ENCODE results near the gene CBX5. TPM values are rescaled to one million over a fixed set of nuclear protein-coding genes. Genes with fewer than 3 reads are reported as not detected.
"Not testable (repeated sequence)": the region's sequence is repeated elsewhere in the genome, so short reads cannot be mapped to it uniquely, and the experiment has no call there.

Gene CBX5
- total and polyA plus RNA-seq, 9 of the 15 experiments (the other 6 are each of a cell fraction or from before 2014, with no cell fraction given) = 32.6 to 102 (median 59.2) TPM

GRCh38 chr12:54321363-54321762 lies 41.4 kb upstream of the CBX5 start:
- no peak overlapping the region for H3K9ac ChIP-seq (ENCODE audit: insufficient read depth in 1 of 2, low read depth in 2 of 2, low read length in 2 of 2)
- peaks cover 25% of the 10 kb centered on the region for H3K79me2 ChIP-seq (ENCODE audit: control insufficient read depth, insufficient read depth, low read length)
- H3K9me1 ChIP-seq (ENCODE audit: control insufficient read depth, insufficient read depth, low read length) = no peaks in the 10 kb centered on the region
- FAIRE-seq = no peak
- H3K4me1 ChIP-seq (replicated peaks in 1 of 2; ENCODE audit: control insufficient read depth in 2 of 2, insufficient read depth in 2 of 2, low read length in 2 of 2) = peaks cover 9 to 36% of the 10 kb centered on the region in 2 experiments; a peak in 4 of 5 replicates
- TF ChIP-seq BRF1 (IDR thresholded peaks at IDR 0.05; ENCODE audit: borderline replicate concordance, extremely low read depth, insufficient read length) = no peak
- TF ChIP-seq KDM1A (IDR thresholded peaks at IDR 0.05) = peak; percentile 45 to 66; a peak in 2 of 4 replicates
- 0 out of 2 replicates have a peak, but pooled peaks have one; percentile 34 for TF ChIP-seq SMARCA5 (IDR thresholded peaks at IDR 0.05)
- TF ChIP-seq BCOR (IDR thresholded peaks at IDR 0.05) = peak; percentile 89
- no peak for TF ChIP-seq ZNF699 (CRISPR knock-in tag; IDR thresholded peaks at IDR 0.05; ENCODE audit: insufficient replicate concordance)
- peak; percentile 88 for TF ChIP-seq RBM25 (IDR thresholded peaks at IDR 0.05; ENCODE audit: low read depth, low read length, severe bottlenecking)
- in situ Hi-C loops (cut with MboI) (no loop called here), intact Hi-C loops (cut with micrococcal nuclease) (no loop called here)
- no peak overlapping the region; the same call in 2 of the 3 replicates for H3K27ac ChIP-seq (ENCODE audit: extremely low read depth, low read depth, low read length)
- BruUV-seq (replicated peaks) = no TSS peak
- WGBS (ENCODE audit: insufficient coverage, low coverage, missing lambda C conversion rate) = 81% methylated on average over 5 of the region's 5 CpGs
- CTCF ChIA-PET (ENCODE audit: low intra/inter-chr PET ratio) = no interaction called here
- no peaks in the 10 kb centered on the region for H4K20me1 ChIP-seq (replicated peaks; ENCODE audit: control insufficient read depth, insufficient read depth, low read length)
- no peak for DNase-seq (ENCODE audit: extremely low read depth in 1 of 4, low spot score in 3 of 4)
- H3K9me3 ChIP-seq (replicated peaks; ENCODE audit: control insufficient read depth, insufficient read depth, low read depth, low read length) = no peaks in the 10 kb centered on the region
- H3K36me3 ChIP-seq (ENCODE audit: control insufficient read depth, insufficient read depth, low read length) = no peaks in the 10 kb centered on the region
- no peak for ATAC-seq
- H3K27me3 ChIP-seq (ENCODE audit: control insufficient read depth in 2 of 2, insufficient read depth in 2 of 2, low read length in 2 of 2) = no peaks in the 10 kb centered on the region
- no peak overlapping the region for H3K4me2 ChIP-seq (ENCODE audit: insufficient read depth, low read length)
- no peak overlapping the region for H3K4me3 ChIP-seq
- peak overlapping the region; percentile 46; the same call in 1 of the 2 replicates for H2AFZ ChIP-seq (ENCODE audit: low read depth, low read length)
- POLR2A ChIA-PET = interaction anchor here (0.5 to 6.7 kb wide), 7 partner anchors 10 to 36 kb away, joined by 3 to 47 read pairs (median 3); no protein-coding TSS in a partner anchor

- H3K36me3 ChIP-seq (ENCODE audit: control insufficient read depth, insufficient read depth, low read length); H3K9me3 ChIP-seq (replicated peaks; ENCODE audit: control insufficient read depth, insufficient read depth, low read depth, low read length); H3K27ac ChIP-seq (ENCODE audit: extremely low read depth, low read depth, low read length); BruUV-seq (replicated peaks); H3K9me1 ChIP-seq (ENCODE audit: control insufficient read depth, insufficient read depth, low read length); H4K20me1 ChIP-seq (replicated peaks; ENCODE audit: control insufficient read depth, insufficient read depth, low read length); DNase-seq (ENCODE audit: extremely low read depth in 1 of 4, low spot score in 3 of 4); CTCF ChIA-PET (ENCODE audit: low intra/inter-chr PET ratio); H3K4me3 ChIP-seq; intact Hi-C loops (cut with micrococcal nuclease); in situ Hi-C loops (cut with MboI); FAIRE-seq; H3K27me3 ChIP-seq (ENCODE audit: control insufficient read depth in 2 of 2, insufficient read depth in 2 of 2, low read length in 2 of 2); H3K4me2 ChIP-seq (ENCODE audit: insufficient read depth, low read length); H3K79me2 ChIP-seq (ENCODE audit: control insufficient read depth, insufficient read depth, low read length): not testable (repeated sequence)
- Histone ChIP-seq H2AFZ (ENCODE audit: low read depth, low read length) (peak overlapping the region; percentile 69; the same call in 1 of the 2 replicates), H3K4me1 (replicated peaks in 1 of 2; ENCODE audit: control insufficient read depth in 2 of 2, insufficient read depth in 2 of 2, low read length in 2 of 2) (peaks cover 14 to 21% of the 10 kb centered on the region in 2 experiments), H3K9ac (ENCODE audit: insufficient read depth in 1 of 2, low read depth in 2 of 2, low read length in 2 of 2) (peak overlapping the region in 1 of 2 experiments; percentile 38; a peak in 1 of 4 replicates)
- 0 out of 6 replicates have a peak, but pooled peaks of 1 of the 3 experiments have one; percentile 1 for TF ChIP-seq CTCF (IDR thresholded peaks at IDR 0.05 in 2 of 3, conservative IDR thresholded peaks at IDR 0.05 in 1 of 3; ENCODE audit: insufficient read depth in 2 of 3, low read depth in 1 of 3, low read length in 3 of 3)
- ATAC-seq = peak; percentile 67
- WGBS (ENCODE audit: insufficient coverage, low coverage, missing lambda C conversion rate) = 73% methylated on average over 7 of the region's 7 CpGs
- POLR2A ChIA-PET = interaction anchor here (0.8 to 1.1 kb wide), 2 partner anchors 12 to 33 kb away, joined by 3 to 4 read pairs; partner anchors contain the start of gene CBX5
Observed at GRCh38 chr12:54312309-54312708, 32.4 kb upstream of the CBX5 start.
